ENCODE data around the gene PALLD. TPM values are rescaled to one million over a fixed set of nuclear protein-coding genes. Genes with fewer than 3 reads are reported as not detected.

Gene PALLD
- total and polyA plus RNA-seq, 2 donors (not counting 3 experiments of a cell fraction or from before 2014, with no cell fraction given) = 13.4 to 48.2 TPM

- H3K36me3 ChIP-seq (ENCODE audit: control insufficient read depth in 2 of 2, extremely low read depth in 1 of 2, insufficient read depth in 2 of 2, low read length in 2 of 2) = no peaks in the 10 kb centered on the region
- no peak overlapping the region for H3K4me3 ChIP-seq (replicated peaks in 1 of 3; ENCODE audit: insufficient read depth in 1 of 3, low read depth in 1 of 3, low read length in 3 of 3)
- H3K79me2 ChIP-seq (ENCODE audit: control insufficient read depth, insufficient read depth, low read length) = no peaks in the 10 kb centered on the region
- no peaks in the 10 kb centered on the region for H4K20me1 ChIP-seq (replicated peaks; ENCODE audit: control insufficient read depth, extremely low read depth, insufficient read depth, low read length)
- CTCF ChIA-PET = no interaction called here
- DNase-seq (ENCODE audit: low read depth, low spot score) (no peak), FAIRE-seq (no peak)
- no peak overlapping the region for H2AFZ ChIP-seq (ENCODE audit: low read depth, low read length)
- no TSS peak for BruUV-seq (replicated peaks)
- POLR2A ChIA-PET = no interaction called here
- no peak for TF ChIP-seq GATA2 (IDR thresholded peaks at IDR 0.05; ENCODE audit: insufficient read depth, insufficient read length, low read depth, low read length)
- dilution Hi-C loops (cut with MboI; ENCODE audit: extremely low pct_ligation_motif_present, low sequenced_read_pairs) (no loop called here), intact Hi-C loops (cut with micrococcal nuclease) (no loop called here)
- H3K9me1 ChIP-seq (replicated peaks; ENCODE audit: control insufficient read depth, extremely low read depth, insufficient read depth, low read length) = no peaks in the 10 kb centered on the region
- no peak overlapping the region for H3K9ac ChIP-seq (replicated peaks; ENCODE audit: extremely low read depth, insufficient read depth, low read length)
- H3K4me1 ChIP-seq (ENCODE audit: control insufficient read depth, extremely low read depth, insufficient read depth, low read length) = no peaks in the 10 kb centered on the region
- H3K4me2 ChIP-seq (ENCODE audit: insufficient read depth, low read length) = no peak overlapping the region
- H3K9me3 ChIP-seq (replicated peaks; ENCODE audit: control insufficient read depth, insufficient read depth, low read length) = no peaks in the 10 kb centered on the region
- no peaks in the 10 kb centered on the region for H3K27me3 ChIP-seq (ENCODE audit: control insufficient read depth in 2 of 2, insufficient read depth in 2 of 2, low read length in 2 of 2)
- no peak overlapping the region for H3K27ac ChIP-seq (ENCODE audit: insufficient read depth, low read depth, low read length)
Measured at GRCh38 chr4:168759321-168759720, 262.5 kb downstream of the PALLD start.

- ChIA-PET POLR2A (no interaction called here), CTCF (no interaction called here)
- Histone ChIP-seq H3K27ac (ENCODE audit: insufficient read depth, low read depth, low read length) (no peak overlapping the region), H3K9ac (replicated peaks; ENCODE audit: extremely low read depth, insufficient read depth, low read length) (no peak overlapping the region), H3K4me3 (replicated peaks in 1 of 3; ENCODE audit: insufficient read depth in 1 of 3, low read depth in 1 of 3, low read length in 3 of 3) (no peak overlapping the region), H2AFZ (ENCODE audit: low read depth, low read length) (no peak overlapping the region), H3K36me3 (ENCODE audit: control insufficient read depth in 2 of 2, extremely low read depth in 1 of 2, insufficient read depth in 2 of 2, low read length in 2 of 2) (no peaks in the 10 kb centered on the region), H3K9me3 (replicated peaks; ENCODE audit: control insufficient read depth, insufficient read depth, low read length) (no peaks in the 10 kb centered on the region), H3K27me3 (ENCODE audit: control insufficient read depth in 2 of 2, insufficient read depth in 2 of 2, low read length in 2 of 2) (no peaks in the 10 kb centered on the region), H4K20me1 (replicated peaks; ENCODE audit: control insufficient read depth, extremely low read depth, insufficient read depth, low read length) (no peaks in the 10 kb centered on the region), H3K79me2 (ENCODE audit: control insufficient read depth, insufficient read depth, low read length) (no peaks in the 10 kb centered on the region), H3K9me1 (replicated peaks; ENCODE audit: control insufficient read depth, extremely low read depth, insufficient read depth, low read length) (no peaks in the 10 kb centered on the region), H3K4me1 (ENCODE audit: control insufficient read depth, extremely low read depth, insufficient read depth, low read length) (no peaks in the 10 kb centered on the region), H3K4me2 (ENCODE audit: insufficient read depth, low read length) (no peak overlapping the region)
- intact Hi-C loops (cut with micrococcal nuclease) = no loop called here
- no TSS peak for BruUV-seq (replicated peaks)
- dilution Hi-C loops (cut with MboI; ENCODE audit: extremely low pct_ligation_motif_present, low sequenced_read_pairs) = no loop called here
- FAIRE-seq = no peak
- TF ChIP-seq MAX (IDR thresholded peaks at IDR 0.05; ENCODE audit: insufficient read depth, insufficient read length) (no peak), POLR2A (IDR thresholded peaks at IDR 0.05; ENCODE audit: low read depth, low read length) (no peak), EZH2 (IDR thresholded peaks at IDR 0.05; ENCODE audit: borderline replicate concordance, low read depth, low read length, severe bottlenecking) (no peak), GATA2 (IDR thresholded peaks at IDR 0.05; ENCODE audit: insufficient read depth, insufficient read length, low read depth, low read length) (no peak), JUN (IDR thresholded peaks at IDR 0.05; ENCODE audit: borderline replicate concordance, insufficient read depth, insufficient read length, low read depth) (no peak), FOS (IDR thresholded peaks at IDR 0.05; ENCODE audit: borderline replicate concordance, insufficient read depth, low read length) (no peak), CTCF (IDR thresholded peaks at IDR 0.05; ENCODE audit: extremely low read depth in 1 of 2, insufficient read depth in 1 of 2, low read depth in 1 of 2, low read length in 2 of 2) (no peak), POLR2AphosphoS5 (IDR thresholded peaks at IDR 0.05; ENCODE audit: insufficient read depth, low read depth, low read length) (no peak), MYC (IDR thresholded peaks at IDR 0.05; ENCODE audit: low read depth, low read length) (no peak)
- DNase-seq (ENCODE audit: low read depth, low spot score) = no peak
Measured at GRCh38 chr4:168759959-168760527, 263.2 kb downstream of the PALLD start.

All from endothelial cell of umbilical vein (primary cell).